Astrocyte of the spinal cord (primary cell): ENCODE results near the gene AGPAT2.

ENCODE experiments used
- DNase-seq: peaks from one replicate; pipeline ENCODE4 v3.0.0; 2011; ENCODE audit warnings: low read depth, low spot score
- H3K4me3 ChIP-seq: 2 replicates; pipeline ENCODE4 v1.5.1; 2011; ENCODE audit warnings: low read depth, mild to moderate bottlenecking, low read length, moderate library complexity
- in situ Hi-C: cut with HindIII; loops from 2 replicates; pipeline ENCODE4 v1.10.0; 2017; ENCODE audit warnings: low sequenced_read_pairs
- TF ChIP-seq, protein P1 (sequence below): IDR thresholded peaks from 2 replicates; pipeline ENCODE4 v1.5.1; 2012; ENCODE audit warnings: low read depth, mild to moderate bottlenecking, low read length, inconsistent platforms

AGPAT2 gene

DNA sequence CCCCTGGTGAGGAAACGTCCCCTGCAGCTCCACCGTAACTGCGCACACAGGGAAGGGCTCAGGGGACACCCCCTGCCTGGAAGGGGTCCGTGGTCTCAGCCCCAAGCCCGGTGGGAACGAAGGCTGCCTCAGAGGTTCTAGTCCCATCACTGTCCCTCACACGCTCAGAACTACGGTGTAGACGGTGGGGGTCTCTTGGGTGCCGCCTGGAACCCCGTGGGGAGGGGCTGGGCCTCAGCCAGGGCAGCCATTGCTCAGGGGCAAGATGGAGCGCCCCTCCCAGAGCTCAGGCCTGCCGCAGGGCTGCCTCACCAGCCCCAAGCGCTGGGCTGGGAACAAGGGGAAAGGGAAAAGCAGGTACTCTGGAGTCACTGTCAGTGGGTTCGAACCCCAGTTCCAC lies 2.9 kb downstream of the AGPAT2 start:
- H3K4me3 ChIP-seq: no peak overlapping the region
- TF ChIP-seq, protein P1, sequence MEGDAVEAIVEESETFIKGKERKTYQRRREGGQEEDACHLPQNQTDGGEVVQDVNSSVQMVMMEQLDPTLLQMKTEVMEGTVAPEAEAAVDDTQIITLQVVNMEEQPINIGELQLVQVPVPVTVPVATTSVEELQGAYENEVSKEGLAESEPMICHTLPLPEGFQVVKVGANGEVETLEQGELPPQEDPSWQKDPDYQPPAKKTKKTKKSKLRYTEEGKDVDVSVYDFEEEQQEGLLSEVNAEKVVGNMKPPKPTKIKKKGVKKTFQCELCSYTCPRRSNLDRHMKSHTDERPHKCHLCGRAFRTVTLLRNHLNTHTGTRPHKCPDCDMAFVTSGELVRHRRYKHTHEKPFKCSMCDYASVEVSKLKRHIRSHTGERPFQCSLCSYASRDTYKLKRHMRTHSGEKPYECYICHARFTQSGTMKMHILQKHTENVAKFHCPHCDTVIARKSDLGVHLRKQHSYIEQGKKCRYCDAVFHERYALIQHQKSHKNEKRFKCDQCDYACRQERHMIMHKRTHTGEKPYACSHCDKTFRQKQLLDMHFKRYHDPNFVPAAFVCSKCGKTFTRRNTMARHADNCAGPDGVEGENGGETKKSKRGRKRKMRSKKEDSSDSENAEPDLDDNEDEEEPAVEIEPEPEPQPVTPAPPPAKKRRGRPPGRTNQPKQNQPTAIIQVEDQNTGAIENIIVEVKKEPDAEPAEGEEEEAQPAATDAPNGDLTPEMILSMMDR: no peak
- in situ Hi-C loops: no loop called here
- DNase-seq: no peak

DNA sequence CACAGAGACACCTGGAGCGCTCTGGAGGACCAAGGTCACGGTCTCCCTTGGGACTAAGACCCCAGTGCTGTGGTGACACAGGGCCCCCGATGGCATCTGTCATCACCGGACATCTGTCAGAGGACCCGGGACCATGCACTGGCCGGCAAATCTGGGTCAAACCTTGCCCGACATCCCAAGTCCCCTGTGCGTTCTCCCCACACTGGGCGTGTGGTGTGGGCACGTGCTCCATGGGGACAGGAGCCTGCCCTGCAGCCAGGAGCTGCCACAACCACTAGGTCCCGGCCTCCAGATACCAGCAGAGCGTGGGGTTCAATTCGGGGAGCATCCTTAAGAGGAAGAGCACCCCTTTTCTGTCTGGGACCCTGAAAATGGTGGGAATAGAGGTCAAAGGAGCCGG lies 3.5 kb downstream of the AGPAT2 start:
- no peak for DNase-seq
- H3K4me3 ChIP-seq: no peak overlapping the region
- in situ Hi-C loops: no loop called here
- TF ChIP-seq, protein P1: no peak

DNA sequence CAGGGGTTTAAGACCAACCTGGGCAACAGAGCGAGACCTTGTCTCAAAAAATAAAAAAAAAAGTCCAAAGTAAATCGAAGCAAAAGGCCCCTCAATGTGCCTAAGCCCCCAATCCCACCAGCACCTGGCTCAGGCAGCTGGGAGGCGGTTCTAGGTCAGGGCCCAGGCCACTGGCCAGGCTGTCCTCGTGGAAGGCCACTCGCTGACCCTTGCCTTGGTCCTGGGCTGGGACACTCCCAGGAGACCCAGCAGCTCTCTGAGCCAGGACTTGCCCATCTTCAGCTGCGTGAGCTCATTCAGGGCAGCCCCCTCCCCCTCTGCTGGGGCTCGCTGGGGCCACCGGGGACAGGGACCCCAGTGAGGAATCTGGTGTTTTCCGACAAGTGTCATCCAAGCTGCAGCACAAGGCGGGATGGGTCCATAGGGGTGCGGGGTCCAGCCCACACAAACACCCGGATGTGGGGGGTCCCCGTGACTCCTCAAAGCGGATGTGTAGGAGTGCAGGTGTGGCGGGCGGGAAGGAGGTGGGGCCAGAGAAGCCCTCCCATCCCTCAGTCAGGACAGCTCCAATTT lies 4.0 kb downstream of the AGPAT2 start:
- TF ChIP-seq, protein P1: no peak
- in situ Hi-C loops: no loop called here
- H3K4me3 ChIP-seq: no peak overlapping the region
- DNase-seq: no peak

DNA sequence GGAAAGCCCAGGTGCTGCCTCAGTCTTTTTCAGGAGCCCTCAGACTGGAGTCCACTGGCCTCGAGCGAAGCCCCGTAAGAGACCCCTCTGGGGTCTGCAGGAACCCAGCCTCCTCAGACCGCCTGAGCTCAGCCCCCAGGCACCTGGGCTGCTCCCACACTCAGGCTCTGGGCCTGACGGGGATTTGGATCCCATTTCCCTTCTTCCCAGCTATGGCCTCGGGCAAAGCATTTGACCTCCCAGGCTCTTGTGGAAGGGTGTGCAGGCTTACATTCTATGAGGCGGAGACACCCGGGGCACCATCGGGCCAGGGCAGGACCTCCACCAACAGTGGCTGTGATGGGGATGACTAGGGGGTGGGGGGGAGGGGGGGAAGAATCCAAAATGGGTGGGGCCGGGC lies 4.5 kb downstream of the AGPAT2 start:
- H3K4me3 ChIP-seq: no peak overlapping the region

DNA sequence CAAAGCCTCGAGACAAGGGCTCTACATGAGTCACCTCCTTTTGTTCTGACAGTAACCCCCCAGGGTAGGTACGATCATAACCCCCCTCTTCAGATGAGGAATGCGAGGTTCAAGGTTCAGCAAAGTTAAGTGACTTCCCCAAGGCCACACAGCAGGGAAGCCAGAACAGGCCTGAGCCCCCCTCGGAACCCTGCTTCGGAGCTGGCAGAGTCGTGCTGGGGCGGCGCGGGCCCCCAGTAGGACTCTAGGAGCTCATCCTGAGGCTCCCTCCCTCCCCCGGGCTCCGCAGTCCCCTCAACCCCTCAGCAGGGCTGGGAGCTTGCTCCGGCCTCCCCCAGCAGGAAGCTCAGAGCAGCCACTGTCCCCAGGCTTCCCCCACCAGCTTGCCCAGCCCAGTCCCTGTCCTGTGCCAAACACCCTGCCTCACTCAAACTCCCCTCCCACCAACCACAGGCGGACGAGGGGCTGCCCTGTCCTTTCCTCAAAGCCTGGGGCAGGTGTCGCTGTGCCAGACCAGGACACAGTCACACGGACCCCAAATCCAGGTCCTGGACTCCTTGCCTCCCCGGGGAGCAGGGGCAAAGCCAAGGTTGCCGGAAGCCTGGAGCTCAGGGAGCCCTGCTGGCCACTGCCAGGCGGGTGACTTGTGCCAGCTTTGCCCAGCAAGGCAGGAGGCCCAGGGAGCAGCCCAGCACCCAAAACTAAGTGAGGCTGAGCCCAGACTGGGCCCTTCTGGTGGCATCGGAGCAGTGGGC lies 5.1 kb downstream of the AGPAT2 start:
- TF ChIP-seq, protein P1: no peak
- in situ Hi-C loops: no loop called here
- no peak for DNase-seq
- no peak overlapping the region for H3K4me3 ChIP-seq

More for the DNA sequence above, 4.5 kb downstream of the AGPAT2 start:
- DNase-seq: no peak
- TF ChIP-seq, protein P1: no peak
- in situ Hi-C loops: no loop called here

DNA sequence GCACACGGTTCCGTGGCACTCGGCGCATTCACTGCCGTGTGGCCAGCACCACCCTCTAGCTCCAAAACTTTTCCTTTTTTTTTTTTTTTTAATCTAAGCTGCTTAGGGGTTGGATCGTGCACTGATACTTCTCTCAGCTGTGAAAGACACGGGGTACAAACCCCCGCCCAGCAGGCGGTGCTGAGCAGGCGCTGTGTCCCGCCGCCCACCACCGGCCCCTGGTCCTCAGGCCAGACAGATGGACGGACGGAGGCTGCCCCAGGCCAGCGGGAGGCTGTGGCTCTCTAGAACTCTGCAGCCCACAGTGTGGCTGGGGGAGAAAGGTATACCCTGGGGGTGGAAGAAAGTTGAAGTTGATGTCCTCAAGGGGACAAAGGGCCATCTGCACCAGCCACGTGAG lies 6.2 kb downstream of the AGPAT2 start:
- no peak overlapping the region for H3K4me3 ChIP-seq
- in situ Hi-C loops: no loop called here
- TF ChIP-seq, protein P1: no peak
- no peak for DNase-seq
